ENCODE results near the gene LARGE1. TPM values are rescaled to one million over a fixed set of nuclear protein-coding genes. Genes with fewer than 3 reads are reported as not detected.

The LARGE1 gene
- total RNA-seq, 1 experiment from 2014 or later: 1.5 TPM

GRCh38 chr22:33600113-33600512, 320.2 kb downstream of the LARGE1 start:
- no peak overlapping the region for H3K27ac ChIP-seq (ENCODE audit: low read depth, low read length)
- no peak overlapping the region for H3K9ac ChIP-seq (ENCODE audit: low read length)
- H3K9me3 ChIP-seq (ENCODE audit: control insufficient read depth in 1 of 2, insufficient read depth in 1 of 2, low read depth in 1 of 2, low read length in 2 of 2): peaks cover 21 to 32% of the 10 kb centered on the region in 2 experiments; a peak in 2 of 4 replicates
- H3K79me2 ChIP-seq (ENCODE audit: insufficient read depth, low read length): no peaks in the 10 kb centered on the region
- no peaks in the 10 kb centered on the region for H3K9me2 ChIP-seq (ENCODE audit: insufficient read depth)
- no peaks in the 10 kb centered on the region for H3K36me3 ChIP-seq (ENCODE audit: control insufficient read depth in 1 of 2, insufficient read depth in 2 of 2, low read length in 2 of 2)
- no peak overlapping the region for H3K4me2 ChIP-seq (ENCODE audit: low read length)
- H3K4me3 ChIP-seq (replicated peaks in 1 of 2; ENCODE audit: low read depth in 1 of 2, low read length in 2 of 2): no peak overlapping the region
- H4K20me1 ChIP-seq (ENCODE audit: insufficient read depth): no peaks in the 10 kb centered on the region
- DNase-seq (ENCODE audit: low read depth, low spot score) (no peak), ATAC-seq (no peak)
- H3K27me3 ChIP-seq (ENCODE audit: insufficient read depth, low read length): no peaks in the 10 kb centered on the region
- no peak overlapping the region for H2AFZ ChIP-seq (ENCODE audit: low read depth, low read length, poor library complexity, severe bottlenecking)
- CTCF ChIA-PET: no interaction called here
- H3K4me1 ChIP-seq (ENCODE audit: control insufficient read depth in 1 of 2, insufficient read depth in 2 of 2, low read length in 2 of 2): no peaks in the 10 kb centered on the region
- intact Hi-C loops (cut with micrococcal nuclease): no loop called here
- BruUV-seq (replicated peaks): no TSS peak
- RAD21 ChIA-PET (ENCODE audit: low non-redundant PET in 1 of 2, low total read pairs in 2 of 2, uncharacterized antibody in 2 of 2, unreplicated experiment in 2 of 2): no interaction called here
- no peak for TF ChIP-seq ELF1 (IDR thresholded peaks at IDR 0.05; ENCODE audit: borderline replicate concordance, low read depth)
- no peak for TF ChIP-seq EZH2 (IDR thresholded peaks at IDR 0.05)
- TF ChIP-seq POLR2AphosphoS5 (IDR thresholded peaks at IDR 0.05; ENCODE audit: low read depth, low read length): no peak
- TF ChIP-seq TCF7L2 (IDR thresholded peaks at IDR 0.05; ENCODE audit: borderline replicate concordance, extremely low read depth, insufficient read depth, insufficient read length): no peak
- POLR2A ChIA-PET: no interaction called here

GRCh38 chr22:33599596-33599995, 320.7 kb downstream of the LARGE1 start:
- Histone ChIP-seq H3K9me2 (ENCODE audit: insufficient read depth) (no peaks in the 10 kb centered on the region), H3K9ac (ENCODE audit: low read length) (no peak overlapping the region), H3K9me3 (ENCODE audit: control insufficient read depth in 1 of 2, insufficient read depth in 1 of 2, low read depth in 1 of 2, low read length in 2 of 2) (peaks cover 21 to 30% of the 10 kb centered on the region in 2 experiments; a peak in 2 of 4 replicates), H3K4me2 (ENCODE audit: low read length) (no peak overlapping the region), H2AFZ (ENCODE audit: low read depth, low read length, poor library complexity, severe bottlenecking) (no peak overlapping the region), H3K27ac (ENCODE audit: low read depth, low read length) (no peak overlapping the region), H3K79me2 (ENCODE audit: insufficient read depth, low read length) (no peaks in the 10 kb centered on the region), H3K4me3 (replicated peaks in 1 of 2; ENCODE audit: low read depth in 1 of 2, low read length in 2 of 2) (no peak overlapping the region), H3K4me1 (ENCODE audit: control insufficient read depth in 1 of 2, insufficient read depth in 2 of 2, low read length in 2 of 2) (no peaks in the 10 kb centered on the region), H3K27me3 (ENCODE audit: insufficient read depth, low read length) (no peaks in the 10 kb centered on the region), H3K36me3 (ENCODE audit: control insufficient read depth in 1 of 2, insufficient read depth in 2 of 2, low read length in 2 of 2) (no peaks in the 10 kb centered on the region), H4K20me1 (ENCODE audit: insufficient read depth) (no peaks in the 10 kb centered on the region)
- intact Hi-C loops (cut with micrococcal nuclease): no loop called here
- CTCF ChIA-PET: no interaction called here
- DNase-seq (ENCODE audit: low read depth, low spot score) (no peak), ATAC-seq (no peak)
- BruUV-seq (replicated peaks): no TSS peak
- POLR2A ChIA-PET: no interaction called here
- TF ChIP-seq SIN3A (IDR thresholded peaks at IDR 0.05; ENCODE audit: low read depth) (no peak), SRF (IDR thresholded peaks at IDR 0.05; ENCODE audit: low read depth) (no peak), SP1 (IDR thresholded peaks at IDR 0.05; ENCODE audit: low read depth) (no peak), ZFX (IDR thresholded peaks at IDR 0.05) (no peak), ATF3 (IDR thresholded peaks at IDR 0.05) (no peak), ZBTB33 (IDR thresholded peaks at IDR 0.05; ENCODE audit: extremely low read depth, insufficient replicate concordance, low read length) (no peak), ZNF274 (IDR thresholded peaks at IDR 0.05; ENCODE audit: low read depth, low read length) (no peak), RAD21 (IDR thresholded peaks at IDR 0.05; ENCODE audit: low read depth) (no peak), POLR2A (IDR thresholded peaks at IDR 0.05; ENCODE audit: borderline replicate concordance, extremely low read depth, insufficient read depth, insufficient read length) (no peak), ELF1 (IDR thresholded peaks at IDR 0.05; ENCODE audit: borderline replicate concordance, low read depth) (no peak), POLR2AphosphoS5 (IDR thresholded peaks at IDR 0.05; ENCODE audit: low read depth, low read length) (no peak), CBX3 (IDR thresholded peaks at IDR 0.05; ENCODE audit: low read depth) (no peak), EZH2 (IDR thresholded peaks at IDR 0.05) (no peak), YY1 (IDR thresholded peaks at IDR 0.05; ENCODE audit: extremely low read depth, insufficient replicate concordance, low read depth, low read length) (no peak), EGR1 (IDR thresholded peaks at IDR 0.05; ENCODE audit: low read depth) (no peak), MAX (IDR thresholded peaks at IDR 0.05) (no peak), TCF7L2 (IDR thresholded peaks at IDR 0.05; ENCODE audit: borderline replicate concordance, extremely low read depth, insufficient read depth, insufficient read length) (no peak)
- RAD21 ChIA-PET (ENCODE audit: low non-redundant PET in 1 of 2, low total read pairs in 2 of 2, uncharacterized antibody in 2 of 2, unreplicated experiment in 2 of 2): no interaction called here
